ENCODE measurements around the gene SPDYC. TPM values are rescaled to one million over a fixed set of nuclear protein-coding genes. Genes with fewer than 3 reads are reported as not detected.
A peak's percentile ranks its signal among the peaks of the same experiment; 100 is the strongest.

The SPDYC gene
- total and polyA plus RNA-seq, 9 of the 15 experiments (the other 6 are each of a cell fraction or from before 2014, with no cell fraction given): 4.4 to 18.8 (median 9.2) TPM

DNA sequence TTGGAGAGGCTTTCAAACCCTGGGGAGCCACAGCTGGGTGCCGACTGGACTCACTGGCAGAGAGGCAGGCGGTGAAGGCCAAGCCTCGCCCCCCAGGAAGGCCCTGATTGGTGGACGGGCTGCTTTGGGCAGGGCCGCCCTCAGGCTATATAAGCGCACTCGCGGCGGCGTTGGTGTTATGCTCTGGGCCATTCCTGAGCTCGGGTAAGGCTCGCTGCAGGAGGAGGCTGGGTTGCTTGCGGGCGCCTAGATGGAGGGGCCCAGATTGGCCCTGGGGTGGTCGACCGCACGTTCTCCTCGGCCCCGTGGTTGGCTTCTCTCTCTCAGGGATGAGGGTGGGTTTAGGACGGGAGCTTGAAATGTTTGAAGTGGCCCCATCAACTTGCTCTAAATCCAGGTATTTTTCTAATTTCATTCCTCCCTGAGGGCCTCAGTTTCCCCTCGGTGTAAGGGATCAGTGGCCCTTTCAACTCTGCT lies at the start of gene SPDYC (continued):
- TF ChIP-seq, protein P1, sequence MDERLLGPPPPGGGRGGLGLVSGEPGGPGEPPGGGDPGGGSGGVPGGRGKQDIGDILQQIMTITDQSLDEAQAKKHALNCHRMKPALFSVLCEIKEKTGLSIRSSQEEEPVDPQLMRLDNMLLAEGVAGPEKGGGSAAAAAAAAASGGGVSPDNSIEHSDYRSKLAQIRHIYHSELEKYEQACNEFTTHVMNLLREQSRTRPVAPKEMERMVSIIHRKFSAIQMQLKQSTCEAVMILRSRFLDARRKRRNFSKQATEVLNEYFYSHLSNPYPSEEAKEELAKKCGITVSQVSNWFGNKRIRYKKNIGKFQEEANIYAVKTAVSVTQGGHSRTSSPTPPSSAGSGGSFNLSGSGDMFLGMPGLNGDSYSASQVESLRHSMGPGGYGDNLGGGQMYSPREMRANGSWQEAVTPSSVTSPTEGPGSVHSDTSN (CRISPR knock-in tag; IDR thresholded peaks at IDR 0.05; ENCODE audit: low read depth): no peak
- TF ChIP-seq, protein P1 (tag; conservative IDR thresholded peaks at IDR 0.05; ENCODE audit: low read depth): no peak
- TF ChIP-seq TCFL5 (CRISPR knock-in tag; conservative IDR thresholded peaks at IDR 0.05) (no peak), HNRNPL (IDR thresholded peaks at IDR 0.05; ENCODE audit: low read depth, low read length) (no peak), PRMT5 (CRISPR knock-in tag; IDR thresholded peaks at IDR 0.05) (no peak), MEF2A (IDR thresholded peaks at IDR 0.05; ENCODE audit: control insufficient read depth, low read depth, low read length) (no peak), RFX5 (IDR thresholded peaks at IDR 0.05; ENCODE audit: low read depth, low read length) (no peak), SMC3 (conservative IDR thresholded peaks at IDR 0.05; ENCODE audit: insufficient read depth, low read depth, low read length) (no peak), ARNT (IDR thresholded peaks at IDR 0.05) (no peak), TEAD4 (IDR thresholded peaks at IDR 0.05; ENCODE audit: low read length) (peak; percentile 15; the same call in 1 of the 2 replicates), TEAD4 (CRISPR knock-in tag; IDR thresholded peaks at IDR 0.05; ENCODE audit: borderline replicate concordance) (no peak), FOSL1 (tag; conservative IDR thresholded peaks at IDR 0.05) (no peak; the same call in 1 of the 2 replicates), ZNF165 (CRISPR knock-in tag; IDR thresholded peaks at IDR 0.05; ENCODE audit: borderline replicate concordance) (no peak), SAFB2 (IDR thresholded peaks at IDR 0.05; ENCODE audit: borderline replicate concordance, low read depth, low read length, severe bottlenecking) (no peak), KDM5B (IDR thresholded peaks at IDR 0.05; ENCODE audit: insufficient replicate concordance, low read depth, low read length) (peak; percentile 100)
- TF ChIP-seq, protein P2, sequence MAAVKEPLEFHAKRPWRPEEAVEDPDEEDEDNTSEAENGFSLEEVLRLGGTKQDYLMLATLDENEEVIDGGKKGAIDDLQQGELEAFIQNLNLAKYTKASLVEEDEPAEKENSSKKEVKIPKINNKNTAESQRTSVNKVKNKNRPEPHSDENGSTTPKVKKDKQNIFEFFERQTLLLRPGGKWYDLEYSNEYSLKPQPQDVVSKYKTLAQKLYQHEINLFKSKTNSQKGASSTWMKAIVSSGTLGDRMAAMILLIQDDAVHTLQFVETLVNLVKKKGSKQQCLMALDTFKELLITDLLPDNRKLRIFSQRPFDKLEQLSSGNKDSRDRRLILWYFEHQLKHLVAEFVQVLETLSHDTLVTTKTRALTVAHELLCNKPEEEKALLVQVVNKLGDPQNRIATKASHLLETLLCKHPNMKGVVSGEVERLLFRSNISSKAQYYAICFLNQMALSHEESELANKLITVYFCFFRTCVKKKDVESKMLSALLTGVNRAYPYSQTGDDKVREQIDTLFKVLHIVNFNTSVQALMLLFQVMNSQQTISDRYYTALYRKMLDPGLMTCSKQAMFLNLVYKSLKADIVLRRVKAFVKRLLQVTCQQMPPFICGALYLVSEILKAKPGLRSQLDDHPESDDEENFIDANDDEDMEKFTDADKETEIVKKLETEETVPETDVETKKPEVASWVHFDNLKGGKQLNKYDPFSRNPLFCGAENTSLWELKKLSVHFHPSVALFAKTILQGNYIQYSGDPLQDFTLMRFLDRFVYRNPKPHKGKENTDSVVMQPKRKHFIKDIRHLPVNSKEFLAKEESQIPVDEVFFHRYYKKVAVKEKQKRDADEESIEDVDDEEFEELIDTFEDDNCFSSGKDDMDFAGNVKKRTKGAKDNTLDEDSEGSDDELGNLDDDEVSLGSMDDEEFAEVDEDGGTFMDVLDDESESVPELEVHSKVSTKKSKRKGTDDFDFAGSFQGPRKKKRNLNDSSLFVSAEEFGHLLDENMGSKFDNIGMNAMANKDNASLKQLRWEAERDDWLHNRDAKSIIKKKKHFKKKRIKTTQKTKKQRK (IDR thresholded peaks at IDR 0.05; ENCODE audit: borderline replicate concordance, low read depth, low read length): no peak
- TF ChIP-seq, protein P3, sequence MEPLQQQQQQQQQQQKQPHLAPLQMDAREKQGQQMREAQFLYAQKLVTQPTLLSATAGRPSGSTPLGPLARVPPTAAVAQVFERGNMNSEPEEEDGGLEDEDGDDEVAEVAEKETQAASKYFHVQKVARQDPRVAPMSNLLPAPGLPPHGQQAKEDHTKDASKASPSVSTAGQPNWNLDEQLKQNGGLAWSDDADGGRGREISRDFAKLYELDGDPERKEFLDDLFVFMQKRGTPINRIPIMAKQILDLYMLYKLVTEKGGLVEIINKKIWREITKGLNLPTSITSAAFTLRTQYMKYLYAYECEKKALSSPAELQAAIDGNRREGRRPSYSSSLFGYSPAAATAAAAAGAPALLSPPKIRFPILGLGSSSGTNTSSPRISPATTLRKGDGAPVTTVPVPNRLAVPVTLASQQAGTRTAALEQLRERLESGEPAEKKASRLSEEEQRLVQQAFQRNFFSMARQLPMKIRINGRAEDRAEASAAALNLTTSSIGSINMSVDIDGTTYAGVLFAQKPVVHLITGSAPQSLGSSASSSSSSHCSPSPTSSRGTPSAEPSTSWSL (CRISPR knock-in tag; IDR thresholded peaks at IDR 0.05; ENCODE audit: borderline replicate concordance): no peak
- TF ChIP-seq, protein P4, sequence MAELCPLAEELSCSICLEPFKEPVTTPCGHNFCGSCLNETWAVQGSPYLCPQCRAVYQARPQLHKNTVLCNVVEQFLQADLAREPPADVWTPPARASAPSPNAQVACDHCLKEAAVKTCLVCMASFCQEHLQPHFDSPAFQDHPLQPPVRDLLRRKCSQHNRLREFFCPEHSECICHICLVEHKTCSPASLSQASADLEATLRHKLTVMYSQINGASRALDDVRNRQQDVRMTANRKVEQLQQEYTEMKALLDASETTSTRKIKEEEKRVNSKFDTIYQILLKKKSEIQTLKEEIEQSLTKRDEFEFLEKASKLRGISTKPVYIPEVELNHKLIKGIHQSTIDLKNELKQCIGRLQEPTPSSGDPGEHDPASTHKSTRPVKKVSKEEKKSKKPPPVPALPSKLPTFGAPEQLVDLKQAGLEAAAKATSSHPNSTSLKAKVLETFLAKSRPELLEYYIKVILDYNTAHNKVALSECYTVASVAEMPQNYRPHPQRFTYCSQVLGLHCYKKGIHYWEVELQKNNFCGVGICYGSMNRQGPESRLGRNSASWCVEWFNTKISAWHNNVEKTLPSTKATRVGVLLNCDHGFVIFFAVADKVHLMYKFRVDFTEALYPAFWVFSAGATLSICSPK (IDR thresholded peaks at IDR 0.05; ENCODE audit: borderline replicate concordance): no peak
